H9 (cell line): Measurements from ENCODE around the gene ALDH1L1. TPM values are rescaled to one million over a fixed set of nuclear protein-coding genes. Genes with fewer than 3 reads are reported as not detected.

Experiments
- DNase-seq: peaks from one replicate; pipeline ENCODE4 v3.0.0-alpha.2; 2017
- H2AFZ ChIP-seq: one replicate; pipeline ENCODE4 v1.6.1; 2013; ENCODE audit warnings: mild to moderate bottlenecking, low read length, control low read depth, moderate library complexity
- H2AK5ac ChIP-seq: 2 replicates; pipeline ENCODE4 v1.6.1; 2013; ENCODE audit warnings: low read length, control low read depth, mixed read lengths; ENCODE audit not compliant: insufficient read length
- H2BK120ac ChIP-seq: one replicate; pipeline ENCODE4 v1.6.1; 2013; ENCODE audit warnings: low read depth, mild to moderate bottlenecking, low read length, control low read depth, inconsistent platforms; ENCODE audit not compliant: poor library complexity, severe bottlenecking
- H2BK12ac ChIP-seq: 2 replicates; pipeline ENCODE4 v1.6.1; 2013; ENCODE audit warnings: low read length, control low read depth, mixed read lengths, low read depth; ENCODE audit not compliant: insufficient read length
- H2BK15ac ChIP-seq: 2 replicates; pipeline ENCODE4 v1.6.1; 2013; ENCODE audit warnings: low read depth, low read length, control low read depth
- H2BK20ac ChIP-seq: one replicate; pipeline ENCODE4 v1.6.1; 2013; ENCODE audit warnings: low read depth, mild to moderate bottlenecking, low read length, control low read depth, inconsistent platforms; ENCODE audit not compliant: poor library complexity, severe bottlenecking
- H2BK5ac ChIP-seq: 2 replicates; pipeline ENCODE4 v1.6.1; 2013; ENCODE audit warnings: low read length, control low read depth, mixed read lengths; ENCODE audit not compliant: insufficient read length
- H3K14ac ChIP-seq: 2 replicates; pipeline ENCODE4 v1.6.1; 2013; ENCODE audit warnings: low read length, control low read depth; ENCODE audit not compliant: insufficient read depth
- H3K18ac ChIP-seq: 2 replicates; pipeline ENCODE4 v1.6.1; 2013; ENCODE audit warnings: low read depth, mild to moderate bottlenecking, mixed read lengths, low read length, control low read depth; ENCODE audit not compliant: insufficient read length
- H3K23ac ChIP-seq: 2 replicates; pipeline ENCODE4 v1.6.1; 2013; ENCODE audit warnings: low read length, control low read depth, mixed read lengths, low read depth; ENCODE audit not compliant: insufficient read length
- H3K23me2 ChIP-seq: 2 replicates; pipeline ENCODE4 v1.6.1; 2013; ENCODE audit warnings: low read depth, mild to moderate bottlenecking, mixed read lengths, low read length, control low read depth; ENCODE audit not compliant: insufficient read length, poor library complexity, severe bottlenecking
- H3K27ac ChIP-seq: 2 replicates; pipeline ENCODE4 v1.5.1; 2013; ENCODE audit warnings: low read length, control low read depth, mixed read lengths, low read depth; ENCODE audit not compliant: insufficient read length
- H3K27me3 ChIP-seq: 2 replicates; pipeline ENCODE4 v1.6.1; 2013; ENCODE audit warnings: low read length, control low read depth, inconsistent platforms; ENCODE audit not compliant: insufficient read depth
- H3K4ac ChIP-seq: 2 replicates; pipeline ENCODE4 v1.6.1; 2013; ENCODE audit warnings: low read depth, mild to moderate bottlenecking, control low read depth, inconsistent platforms, low read length, moderate library complexity
- H3K4me1 ChIP-seq: 2 replicates; pipeline ENCODE4 v1.6.1; 2013; ENCODE audit warnings: low read length, control low read depth, inconsistent platforms; ENCODE audit not compliant: insufficient read depth
- H3K4me2 ChIP-seq: 2 replicates; pipeline ENCODE4 v1.6.1; 2013; ENCODE audit warnings: low read length, control low read depth, mixed read lengths; ENCODE audit not compliant: insufficient read length, insufficient read depth
- H3K56ac ChIP-seq: 2 replicates; pipeline ENCODE4 v1.6.1; 2013; ENCODE audit warnings: low read depth, mild to moderate bottlenecking, mixed read lengths, low read length, control low read depth; ENCODE audit not compliant: insufficient read length
- H3K79me1 ChIP-seq: 2 replicates; pipeline ENCODE4 v1.6.1; 2013; ENCODE audit warnings: low read depth, mild to moderate bottlenecking, moderate library complexity, low read length, control low read depth, inconsistent platforms; ENCODE audit not compliant: insufficient read depth, poor library complexity, severe bottlenecking
- H3K79me2 ChIP-seq: 2 replicates; pipeline ENCODE4 v1.6.1; 2013; ENCODE audit warnings: low read length, control low read depth, inconsistent platforms; ENCODE audit not compliant: insufficient read depth
- H3K9ac ChIP-seq: 2 replicates; pipeline ENCODE4 v1.6.1; 2013; ENCODE audit warnings: low read length, control low read depth, mixed read lengths; ENCODE audit not compliant: insufficient read length; ENCODE audit errors: extremely low read depth
- H3K9me3 ChIP-seq: one replicate; pipeline ENCODE4 v1.6.1; 2013; ENCODE audit warnings: low read depth, low read length, inconsistent platforms; ENCODE audit not compliant: control insufficient read depth
- H3T11ph ChIP-seq: one replicate; pipeline ENCODE4 v1.6.1; 2013; ENCODE audit warnings: mild to moderate bottlenecking, low read length, control low read depth, inconsistent platforms
- H4K20me1 ChIP-seq: one replicate; pipeline ENCODE4 v1.6.1; 2013; ENCODE audit not compliant: control insufficient read depth, insufficient read length, insufficient read depth
- H4K5ac ChIP-seq: 2 replicates; pipeline ENCODE4 v1.6.1; 2013; ENCODE audit warnings: low read depth, mild to moderate bottlenecking, mixed read lengths, low read length, control low read depth; ENCODE audit not compliant: insufficient read length
- H4K8ac ChIP-seq: replicated peaks from 2 replicates; pipeline ENCODE4 v1.6.1; 2013; ENCODE audit warnings: low read length, control low read depth, mixed read lengths, low read depth; ENCODE audit not compliant: insufficient read length
- H4K91ac ChIP-seq: 2 replicates; pipeline ENCODE4 v1.6.1; 2013; ENCODE audit warnings: low read depth, mild to moderate bottlenecking, moderate library complexity, mixed read lengths, low read length, control low read depth; ENCODE audit not compliant: insufficient read length
- H3K27ac Mint-ChIP-seq, 3 experiments: 2 replicates in 2 of 3; 3 replicates in 1 of 3; pipeline ENCODE4 v1.8.0; 2020 to 2021; ENCODE audit warnings: mixed read lengths in 3 of 3, mild to moderate bottlenecking in 1 of 3, moderate library complexity in 1 of 3
- H3K27me3 Mint-ChIP-seq: 2 replicates; pipeline ENCODE4 v1.8.0; 2021; ENCODE audit warnings: low read depth, mild to moderate bottlenecking, moderate library complexity, mixed read lengths
- H3K36me3 Mint-ChIP-seq, 3 experiments: 2 replicates in 2 of 3; 3 replicates in 1 of 3; pipeline ENCODE4 v1.8.0; 2020 to 2021; ENCODE audit warnings: low read depth in 3 of 3, mixed read lengths in 3 of 3; ENCODE audit not compliant: insufficient read depth in 1 of 3
- H3K4me1 Mint-ChIP-seq, 2 experiments: 2 replicates each; pipeline ENCODE4 v1.8.0; 2020; ENCODE audit warnings: mixed read lengths in 2 of 2
- H3K4me3 Mint-ChIP-seq, 2 experiments: 2 replicates in 1 of 2; 3 replicates in 1 of 2; pipeline ENCODE4 v1.8.0; 2020 to 2021; ENCODE audit warnings: mild to moderate bottlenecking in 2 of 2, mixed read lengths in 2 of 2, moderate library complexity in 1 of 2
- H3K9me3 Mint-ChIP-seq, 2 experiments: 2 replicates in 1 of 2; 3 replicates in 1 of 2; pipeline ENCODE4 v1.8.0; 2020; ENCODE audit warnings: mild to moderate bottlenecking in 2 of 2, mixed read lengths in 2 of 2, moderate library complexity in 1 of 2
- CTCF ChIP-seq: fragments of 200-600 bp; sonication (generic); conservative IDR thresholded peaks from 3 replicates; pipeline ENCODE4 v1.8.0; 2021; ENCODE audit warnings: antibody characterized with exemption, mild to moderate bottlenecking
- WGBS: extraction: QIAGEN DNeasy Blood & Tissue Kit; methylation state at CpG from one replicate; pipeline ENCODE4 v1.1.7; 2013; ENCODE audit warnings: missing lambda C conversion rate, low lambda C conversion rate, mixed read lengths; ENCODE audit not compliant: insufficient read length; ENCODE audit errors: extremely low coverage; 5-methylcytosine and 5-hydroxymethylcytosine counted together
- total RNA-seq: library from RNA; stranded (reverse); gene quantifications from 2 replicates; pipeline ENCODE4 v1.2.1, GENCODE V29; 2021

Gene ALDH1L1
- total RNA-seq, 1 experiment from 2014 or later = 0.90 TPM

- Histone ChIP-seq H3K27ac (no peak overlapping the region), H3K4ac (no peak overlapping the region), H3K27me3 (no peaks in the 10 kb centered on the region; the same call in 1 of the 2 replicates), H3K23me2 (no peaks in the 10 kb centered on the region), H2BK15ac (no peak overlapping the region), H3K18ac (no peak overlapping the region), H4K8ac (no peak overlapping the region), H3K9me3 (no peaks in the 10 kb centered on the region), H3K23ac (no peak overlapping the region), H3K79me1 (no peaks in the 10 kb centered on the region), H4K20me1 (no peaks in the 10 kb centered on the region), H2AK5ac (no peak overlapping the region), H4K91ac (no peak overlapping the region), H3K4me2 (no peak overlapping the region), H3K79me2 (no peaks in the 10 kb centered on the region), H2AFZ (no peak overlapping the region), H3K56ac (no peak overlapping the region), H4K5ac (no peak overlapping the region), H2BK5ac (no peak overlapping the region), H2BK12ac (no peak overlapping the region), H3K9ac (no peak overlapping the region), H2BK20ac (no peak overlapping the region), H3T11ph (no peak overlapping the region), H3K14ac (no peak overlapping the region), H2BK120ac (no peak overlapping the region), H3K4me1 (no peaks in the 10 kb centered on the region)
- Mint-ChIP-seq H3K4me3 (no peak overlapping the region), H3K4me1 (peaks cover 0 to 13% of the 10 kb centered on the region in 2 experiments; a peak in 3 of 4 replicates), H3K36me3 (peaks cover 0 to 8% (median 7%) of the 10 kb centered on the region in 3 experiments; a peak in 6 of 7 replicates), H3K27ac (peak overlapping the region in 1 of 3 experiments; percentile 78; a peak in 1 of 7 replicates), H3K9me3 (no peaks in the 10 kb centered on the region), H3K27me3 (no peaks in the 10 kb centered on the region)
- no peak for TF ChIP-seq CTCF
- no CpG with 5 or more reads among the region's 10 CpGs for WGBS
- no peak for DNase-seq
These were observed 115.6 kb downstream of the ALDH1L1 start for GRCh38 chr3:126064627-126065258.
